NCI-H2107 treated with DMSO at 0.1 percent for 48 hours (cell line): Measurements from ENCODE around the gene C1orf116.

Experiments used
- DNase-seq: peaks from one replicate; lab custom pipeline; 2025; ENCODE audit not compliant: unreplicated experiment; lab: John Stamatoyannopoulos, UW

Gene C1orf116

GRCh38 chr1:207032528-207033017 lies at the start of gene C1orf116:
C1orf116 (minus strand) TSS chr1:207032756; CDS start chr1:207027598, 5,158 bp downstream.
- peak; percentile 82 for DNase-seq

- no peak for DNase-seq
Measured at GRCh38 chr1:207081806-207082205, 49.2 kb upstream of the C1orf116 start.

GRCh38 chr1:207081088-207081487 lies 48.5 kb upstream of the C1orf116 start:
- DNase-seq = no peak

- no peak for DNase-seq
Measured at GRCh38 chr1:207079706-207080241, 47.2 kb upstream of the C1orf116 start.

- no peak for DNase-seq
Measured at GRCh38 chr1:207078578-207079132, 46.1 kb upstream of the C1orf116 start.

- peak; percentile 89 for DNase-seq
Measured at GRCh38 chr1:207077470-207078377, 45.2 kb upstream of the C1orf116 start.

- DNase-seq = no peak
Measured at GRCh38 chr1:207077012-207077411, 44.5 kb upstream of the C1orf116 start.

GRCh38 chr1:207076181-207076955 lies 43.8 kb upstream of the C1orf116 start:
- DNase-seq = no peak

- DNase-seq = no peak
Measured at GRCh38 chr1:207073906-207074820, 41.6 kb upstream of the C1orf116 start.

- no peak for DNase-seq
Measured at GRCh38 chr1:207072233-207072632, 39.7 kb upstream of the C1orf116 start.

- no peak for DNase-seq
Measured at GRCh38 chr1:207071426-207071825, 38.9 kb upstream of the C1orf116 start.

- no peak for DNase-seq
Measured at GRCh38 chr1:207070811-207071210, 38.3 kb upstream of the C1orf116 start.

GRCh38 chr1:207069858-207070506 lies 37.4 kb upstream of the C1orf116 start:
- no peak for DNase-seq

- DNase-seq = no peak
Measured at GRCh38 chr1:207069061-207069460, 36.5 kb upstream of the C1orf116 start.

GRCh38 chr1:207067665-207068064 lies 35.1 kb upstream of the C1orf116 start:
- no peak for DNase-seq

GRCh38 chr1:207067185-207067584 lies 34.6 kb upstream of the C1orf116 start:
- DNase-seq = no peak

GRCh38 chr1:207064561-207064960 lies 32.0 kb upstream of the C1orf116 start:
- DNase-seq = no peak

- DNase-seq = no peak
Measured at GRCh38 chr1:207063014-207063413, 30.5 kb upstream of the C1orf116 start.

GRCh38 chr1:207062058-207062457 lies 29.5 kb upstream of the C1orf116 start:
- no peak for DNase-seq

- no peak for DNase-seq
Measured at GRCh38 chr1:207060596-207060995, 28.0 kb upstream of the C1orf116 start.
